Measurements from ENCODE around the gene RNF8. TPM values are rescaled to one million over a fixed set of nuclear protein-coding genes. Genes with fewer than 3 reads are reported as not detected.
"Not testable (repeated sequence)": the region's sequence is repeated elsewhere in the genome, so short reads cannot be mapped to it uniquely, and the experiment has no call there.

Gene RNF8
- total RNA-seq, 1 donor from 2014 or later: 20.7 TPM

DNA sequence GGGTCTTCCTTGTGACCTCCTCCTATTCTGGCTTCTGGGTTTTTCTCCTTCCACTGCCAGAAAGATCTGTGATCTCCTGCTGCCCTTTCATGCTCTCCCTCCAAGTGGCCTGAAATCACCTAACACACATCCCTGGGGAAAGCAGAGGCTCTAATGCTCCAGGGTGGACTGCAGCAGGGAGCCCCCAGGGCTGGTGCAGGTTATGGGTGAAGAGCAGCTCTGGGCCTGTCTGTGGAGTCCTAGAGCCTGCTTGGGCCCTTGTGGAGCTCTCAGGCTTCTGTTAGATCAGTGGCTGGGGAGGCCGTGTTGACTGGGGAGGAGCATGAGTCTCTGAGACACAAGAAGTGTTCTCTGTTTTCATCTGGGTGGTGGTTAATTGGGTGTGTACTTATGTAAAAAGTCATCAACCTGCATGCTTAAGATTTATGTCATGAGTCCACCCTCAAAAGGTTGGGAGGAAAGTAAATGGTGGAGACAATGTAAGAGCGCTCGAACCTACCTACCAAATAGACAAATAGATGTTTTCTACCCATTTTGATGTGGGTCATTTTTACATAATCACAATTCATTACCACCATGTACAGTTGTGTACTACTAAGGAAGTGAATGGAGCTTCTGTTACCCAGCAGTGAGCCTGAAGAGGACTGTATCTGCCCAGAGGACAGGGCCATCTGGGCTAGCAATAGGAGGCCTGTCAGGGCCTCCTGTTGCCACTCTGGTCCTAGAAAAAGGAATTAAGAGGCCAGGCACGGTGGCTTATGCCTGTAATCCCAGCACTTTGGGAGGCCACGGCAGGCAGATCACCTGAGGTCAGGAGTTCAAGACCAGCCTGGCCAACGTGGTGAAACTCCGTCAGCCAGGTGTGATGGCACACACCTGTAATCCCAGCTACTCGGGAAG is 32.0 kb upstream of the RNF8 start:
- no peak for DNase-seq

DNA sequence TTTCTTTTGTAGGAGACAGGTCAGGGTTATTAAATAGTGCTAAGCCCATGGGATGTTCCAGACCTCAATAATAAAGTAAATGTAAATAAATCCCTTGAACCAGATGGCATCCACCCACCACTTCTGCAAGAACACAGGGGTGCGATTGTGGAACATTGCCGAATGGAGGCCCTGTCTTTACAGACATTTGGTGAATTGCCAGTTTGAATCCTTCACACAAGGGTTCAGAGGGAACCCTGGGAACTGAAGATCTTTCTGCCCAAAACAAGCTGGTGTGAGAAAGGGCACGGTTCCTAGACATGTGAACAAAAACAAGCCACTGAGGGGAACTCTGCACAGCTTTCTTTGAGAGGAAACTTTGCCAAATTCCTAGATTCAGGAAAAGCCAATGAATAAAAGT is 30.2 kb upstream of the RNF8 start:
- peak; percentile 70 for DNase-seq

GRCh38 chr6:37324131-37325033 is 29.4 kb upstream of the RNF8 start:
- DNase-seq: peak; percentile 28

- DNase-seq: not testable (repeated sequence)
These were observed 23.4 kb upstream of the RNF8 start for GRCh38 chr6:37330345-37330744.

DNA sequence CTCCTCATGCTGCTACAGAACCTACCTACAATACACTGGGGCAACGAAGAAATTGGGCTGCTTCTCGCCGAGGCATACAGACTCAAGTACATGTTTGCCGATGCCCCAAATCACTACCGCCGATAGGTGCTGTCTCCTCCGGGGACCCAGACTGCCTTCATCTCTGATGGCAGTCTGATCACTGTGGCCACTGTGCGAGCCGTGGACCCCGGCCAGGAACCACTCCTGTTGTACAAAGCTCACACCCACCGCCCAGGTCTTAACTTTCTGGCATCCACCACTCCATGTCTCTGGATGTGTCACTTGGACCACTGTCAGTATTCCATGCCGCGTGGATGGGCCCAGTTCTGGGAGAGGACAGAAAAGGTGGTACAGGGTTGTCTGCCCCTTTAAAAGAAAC is 22.7 kb upstream of the RNF8 start:
- no peak for DNase-seq

GRCh38 chr6:37332894-37333293 is 20.9 kb upstream of the RNF8 start:
- DNase-seq: no peak

- DNase-seq: no peak
These were observed 19.7 kb upstream of the RNF8 start for GRCh38 chr6:37334047-37334446.

GRCh38 chr6:37338317-37338716 is 15.5 kb upstream of the RNF8 start:
- not testable (repeated sequence) for DNase-seq

DNA sequence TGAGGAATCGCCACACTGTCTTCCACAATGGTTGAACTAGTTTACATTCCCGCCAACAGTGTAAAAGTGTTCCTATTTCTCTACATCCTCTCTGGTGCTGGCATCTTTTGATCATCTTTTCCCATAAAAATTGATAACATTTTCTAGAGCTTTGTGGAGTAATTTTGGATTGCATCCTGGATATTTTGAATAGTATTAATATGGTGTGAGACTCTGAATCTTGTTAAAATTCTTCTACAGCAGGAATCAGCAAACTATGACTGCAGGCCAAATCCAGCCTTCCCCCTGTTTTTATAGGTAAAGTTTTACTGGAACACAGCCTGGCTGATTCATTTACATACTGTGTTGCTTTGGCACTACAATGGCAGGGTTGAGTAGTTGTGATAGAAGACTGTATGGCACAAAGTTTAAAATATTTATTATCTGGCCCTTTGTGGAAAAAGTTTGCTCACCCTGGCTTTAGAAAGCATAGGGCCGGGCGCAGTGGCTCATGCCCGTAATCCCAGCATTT is 15.0 kb upstream of the RNF8 start:
- DNase-seq: no peak

- DNase-seq: no peak
These were observed 13.8 kb upstream of the RNF8 start for GRCh38 chr6:37339741-37340638.

DNA sequence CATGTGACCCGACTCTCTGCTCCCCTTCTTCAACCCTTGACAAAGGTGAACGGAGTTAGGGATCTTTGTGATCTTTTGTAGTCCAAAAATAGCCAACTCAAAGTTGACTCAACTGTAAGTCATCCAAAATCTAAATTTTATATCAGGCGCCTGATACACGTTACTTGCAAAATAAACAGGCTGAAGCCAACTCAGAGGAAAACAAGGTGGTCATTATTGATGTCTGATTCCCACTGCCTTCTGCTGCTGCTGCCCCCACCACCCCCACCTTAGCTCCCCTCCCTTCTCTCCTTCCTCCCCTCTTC is 13.2 kb upstream of the RNF8 start:
- DNase-seq: no peak

- no peak for DNase-seq
These were observed 10.5 kb upstream of the RNF8 start for GRCh38 chr6:37343248-37343647.

- no peak for DNase-seq
These were observed 9.5 kb upstream of the RNF8 start for GRCh38 chr6:37344308-37344707.

DNA sequence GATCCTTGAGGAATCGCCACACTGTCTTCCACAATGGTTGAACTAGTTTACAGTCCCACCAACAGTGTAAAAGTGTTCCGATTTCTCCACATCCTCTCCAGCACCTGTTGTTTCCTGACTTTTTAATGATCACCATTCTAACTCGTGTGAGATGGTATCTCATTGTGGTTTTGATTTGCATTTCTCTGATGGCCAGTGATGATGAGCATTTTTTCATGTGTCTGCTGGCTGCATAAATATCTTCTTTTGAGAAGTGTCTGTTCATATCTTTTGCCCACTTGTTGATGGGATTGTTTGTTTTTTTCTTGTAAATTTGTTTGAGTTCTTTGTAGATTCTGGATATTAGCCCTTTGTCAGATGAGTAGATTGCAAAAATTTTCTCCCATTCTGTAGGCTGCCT is 8.0 kb upstream of the RNF8 start:
- DNase-seq: not testable (repeated sequence)

- DNase-seq: no peak
These were observed 6.6 kb upstream of the RNF8 start for GRCh38 chr6:37347177-37347576.

GRCh38 chr6:37347670-37348111 is 6.1 kb upstream of the RNF8 start:
- no peak for DNase-seq

DNA sequence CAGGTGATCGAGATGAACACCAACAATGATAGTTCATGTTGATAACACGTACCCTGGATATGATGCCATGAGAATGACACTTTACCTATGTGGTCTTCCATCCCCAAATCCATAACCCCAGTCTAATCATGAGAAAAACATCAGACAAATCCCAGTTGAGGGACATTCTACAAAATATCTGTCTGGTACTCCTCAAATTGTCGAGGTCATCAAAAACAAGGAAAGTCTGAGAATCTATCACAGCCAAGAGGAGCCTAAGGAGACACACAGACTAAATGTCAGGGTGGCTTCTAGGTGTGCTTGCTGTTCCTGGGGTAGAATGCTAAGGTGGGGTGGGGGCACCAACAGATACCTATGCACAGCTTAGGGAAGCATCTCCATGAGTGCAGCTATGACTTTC is 2.8 kb upstream of the RNF8 start:
- no peak for DNase-seq

- no peak for DNase-seq
These were observed 1.4 kb upstream of the RNF8 start for GRCh38 chr6:37352384-37352783.

- peak; percentile 30 for DNase-seq
These were observed 972 bp downstream of the RNF8 start for GRCh38 chr6:37354526-37355384.

DNA sequence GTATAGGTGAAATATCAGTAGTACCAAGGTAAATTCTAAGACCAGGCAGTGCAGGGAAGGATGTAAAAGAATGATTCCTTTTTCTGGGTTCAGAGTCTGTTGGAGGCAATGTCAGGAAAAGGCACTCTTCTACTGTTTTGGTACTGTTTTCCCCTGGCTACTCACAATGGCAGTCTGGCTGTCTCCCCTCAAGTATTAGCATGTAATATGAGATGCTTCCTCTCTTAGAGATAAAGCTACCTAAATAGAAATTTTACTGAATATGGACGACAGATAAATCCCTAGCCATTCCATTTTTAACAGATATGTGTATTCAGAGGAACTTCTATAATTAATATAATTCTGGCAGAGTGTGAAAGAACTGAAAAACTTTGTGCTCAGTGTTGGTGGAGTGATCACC is 3.5 kb downstream of the RNF8 start:
- DNase-seq: no peak

DNA sequence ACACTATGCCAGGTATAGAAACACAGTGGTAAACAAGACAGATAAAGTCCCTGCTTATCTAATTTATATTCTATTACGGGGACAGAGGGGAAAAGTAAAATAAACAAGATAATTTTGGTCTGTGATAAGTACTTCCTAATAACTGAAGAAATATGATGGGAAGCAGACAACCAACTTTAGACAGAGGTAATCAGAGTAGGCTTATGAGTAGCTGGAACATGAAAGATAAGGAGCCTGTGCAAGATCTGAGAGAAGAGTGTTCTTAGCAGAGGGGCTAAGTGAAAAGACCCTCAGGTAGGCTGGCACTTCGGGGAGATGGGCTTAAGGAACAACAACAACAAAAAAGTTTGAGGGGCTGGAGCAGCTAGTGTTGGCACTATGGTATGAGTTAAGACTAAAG is 4.1 kb downstream of the RNF8 start:
- DNase-seq: no peak
